Thymus (tissue), 11 donors: Measurements from ENCODE around the gene SLC30A3. TPM values are rescaled to one million over a fixed set of nuclear protein-coding genes. Genes with fewer than 3 reads are reported as not detected.
"Not testable (repeated sequence)": the region's sequence is repeated elsewhere in the genome, so short reads cannot be mapped to it uniquely, and the experiment has no call there.

Experiments used
- DNase-seq, 9 donors: peaks; one replicate each; pipeline ENCODE4 v3.0.0-alpha.2; 2013; ENCODE audit warnings: low spot score in 9 of 9, low read depth in 6 of 9, missing footprints in 1 of 9
- H3K27ac ChIP-seq, 2 donors: one replicate each; pipeline ENCODE4 v1.5.1; 2013; ENCODE audit warnings: control low read depth in 1 of 2, low read depth in 1 of 2, low read length in 1 of 2, mild to moderate bottlenecking in 1 of 2, moderate library complexity in 1 of 2
- H3K27me3 ChIP-seq, 2 donors: one replicate each; pipeline ENCODE4 v1.5.1; 2013; ENCODE audit warnings: low read length in 1 of 2; ENCODE audit not compliant: control insufficient read depth in 2 of 2, insufficient read depth in 1 of 2
- H3K36me3 ChIP-seq, 2 donors: one replicate each; pipeline ENCODE4 v1.5.1; 2013; ENCODE audit warnings: low read length in 1 of 2, mild to moderate bottlenecking in 1 of 2, moderate library complexity in 1 of 2; ENCODE audit not compliant: control insufficient read depth in 2 of 2, insufficient read depth in 2 of 2
- H3K4me1 ChIP-seq, 2 donors: one replicate each; pipeline ENCODE4 v1.5.1; 2013; ENCODE audit warnings: low read length in 2 of 2; ENCODE audit not compliant: control insufficient read depth in 2 of 2, insufficient read depth in 2 of 2
- H3K4me3 ChIP-seq, 2 donors: one replicate each; pipeline ENCODE4 v1.5.1; 2013; ENCODE audit warnings: low read length in 2 of 2, control low read depth in 1 of 2, mild to moderate bottlenecking in 1 of 2
- H3K9me3 ChIP-seq, 2 donors: one replicate each; pipeline ENCODE4 v1.5.1; 2013; ENCODE audit warnings: low read length in 1 of 2, mild to moderate bottlenecking in 1 of 2; ENCODE audit not compliant: control insufficient read depth in 2 of 2, insufficient read depth in 1 of 2
- WGBS: extraction: QIAGEN DNeasy Blood & Tissue Kit; methylation state at CpG from one replicate; pipeline ENCODE4 v1.1.7; 2013; 5-methylcytosine and 5-hydroxymethylcytosine counted together
- polyA plus RNA-seq: library from polyadenylated mRNA; stranded (reverse); fragments of 200-250 nt; gene quantifications from one replicate; pipeline ENCODE4 v1.2.3, GENCODE V29; 2013
- total RNA-seq: library from RNA; stranded (reverse); fragments of 120-200 nt; gene quantifications from one replicate; pipeline ENCODE4 v1.2.4, GENCODE V29; 2013
- donor health status: healthy.

Gene SLC30A3
- total and polyA plus RNA-seq, 2 donors: 0.05 to 0.18 TPM

DNA sequence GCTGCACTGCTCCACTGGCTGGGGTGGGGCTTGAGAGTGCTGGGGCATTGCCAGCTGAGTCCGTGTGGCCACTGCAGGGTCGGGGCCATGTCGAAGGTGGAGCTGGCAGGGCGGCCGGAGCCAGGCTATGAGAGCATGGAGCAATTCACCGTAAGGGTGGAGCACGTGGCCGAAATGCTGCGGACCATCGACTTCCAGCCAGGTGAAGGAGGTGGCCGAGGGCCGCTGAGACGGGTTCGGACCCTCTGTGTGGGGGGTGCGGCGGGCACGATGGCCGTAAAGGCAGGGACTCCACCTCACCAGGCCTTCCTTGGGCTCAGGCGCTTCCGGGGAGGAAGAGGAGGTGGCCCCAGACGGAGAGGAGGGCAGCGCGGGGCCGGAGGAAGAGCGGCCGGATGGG lies 43.3 kb upstream of the SLC30A3 start:
- no peak for DNase-seq
- 42% methylated on average over 26 of the region's 26 CpGs for WGBS
- Histone ChIP-seq H3K4me1 (peaks cover 4 to 10% of the 10 kb centered on the region in 2 donors), H3K36me3 (peaks cover 0 to 9% of the 10 kb centered on the region in 2 donors), H3K4me3 (no peak overlapping the region), H3K27me3 (peaks cover 37 to 52% of the 10 kb centered on the region in 2 donors), H3K27ac (no peak overlapping the region), H3K9me3 (peaks cover 0 to 6% of the 10 kb centered on the region in 2 donors)

DNA sequence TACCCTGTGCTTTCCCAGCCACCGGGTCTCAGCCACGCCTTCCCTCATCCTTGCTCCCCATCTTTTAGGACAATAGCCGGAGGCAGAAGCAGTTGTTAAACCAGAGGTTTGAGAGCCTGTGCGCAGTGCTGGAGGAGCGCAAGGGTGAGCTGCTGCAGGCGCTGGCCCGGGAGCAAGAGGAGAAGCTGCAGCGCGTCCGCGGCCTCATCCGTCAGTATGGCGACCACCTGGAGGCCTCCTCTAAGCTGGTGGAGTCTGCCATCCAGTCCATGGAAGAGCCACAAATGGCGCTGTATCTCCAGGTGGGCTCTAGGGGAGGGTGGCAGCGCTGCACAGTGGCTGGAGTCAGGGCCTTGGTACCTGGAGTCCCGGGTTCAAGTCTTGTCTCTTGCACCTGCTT lies 42.7 kb upstream of the SLC30A3 start:
- H3K9me3 ChIP-seq: peaks cover 0 to 6% of the 10 kb centered on the region in 2 donors
- DNase-seq: no peak
- peaks cover 37 to 52% of the 10 kb centered on the region in 2 donors for H3K27me3 ChIP-seq
- H3K4me1 ChIP-seq: peaks cover 4 to 10% of the 10 kb centered on the region in 2 donors
- peaks cover 0 to 9% of the 10 kb centered on the region in 2 donors for H3K36me3 ChIP-seq
- no peak overlapping the region for H3K4me3 ChIP-seq
- no peak overlapping the region for H3K27ac ChIP-seq
- WGBS: 96% methylated on average over 16 of the region's 16 CpGs

DNA sequence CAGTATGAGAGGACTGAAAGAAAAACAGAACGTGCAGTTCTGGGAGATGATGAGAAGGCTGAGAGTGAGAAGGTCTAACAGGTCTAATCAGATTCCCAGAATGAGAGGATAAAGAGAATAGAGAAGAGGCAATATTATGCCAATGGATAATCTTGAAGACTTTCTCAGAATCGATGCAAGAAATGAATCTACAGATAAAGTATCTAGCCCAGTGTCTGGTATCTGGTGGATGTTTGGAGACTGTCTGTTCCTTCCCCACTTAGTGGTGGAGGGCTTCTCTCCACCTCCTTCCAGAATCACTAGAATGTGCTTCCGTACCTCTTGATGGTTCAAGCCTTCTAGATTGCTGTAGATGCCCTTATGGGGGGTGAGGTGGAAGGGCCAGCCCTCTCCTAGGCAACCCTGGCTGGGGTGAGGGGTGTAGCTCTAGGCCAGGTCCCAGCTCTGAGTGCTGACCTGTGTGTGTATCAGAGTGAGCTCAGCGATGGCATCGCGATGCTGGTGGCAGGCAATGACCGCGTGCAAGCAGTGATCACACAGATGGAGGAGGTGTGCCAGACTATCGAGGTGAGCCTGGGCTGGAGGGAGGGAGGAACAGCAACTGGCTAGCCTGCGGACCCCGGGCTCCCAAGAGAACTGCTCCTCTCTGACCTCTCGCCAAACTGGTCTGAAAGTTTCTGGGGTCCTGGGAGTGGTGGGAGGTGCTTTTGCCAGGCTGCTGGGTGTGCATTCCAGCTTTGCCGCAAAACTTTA lies 41.8 kb upstream of the SLC30A3 start:
- Histone ChIP-seq H3K36me3 (peaks cover 0 to 7% of the 10 kb centered on the region in 2 donors), H3K27ac (no peak overlapping the region), H3K4me1 (peaks cover 4 to 10% of the 10 kb centered on the region in 2 donors), H3K27me3 (peaks cover 37 to 51% of the 10 kb centered on the region in 2 donors), H3K4me3 (no peak overlapping the region), H3K9me3 (peaks cover 0 to 6% of the 10 kb centered on the region in 2 donors)
- WGBS: 95% methylated on average over 13 of the region's 13 CpGs
- DNase-seq: no peak

DNA sequence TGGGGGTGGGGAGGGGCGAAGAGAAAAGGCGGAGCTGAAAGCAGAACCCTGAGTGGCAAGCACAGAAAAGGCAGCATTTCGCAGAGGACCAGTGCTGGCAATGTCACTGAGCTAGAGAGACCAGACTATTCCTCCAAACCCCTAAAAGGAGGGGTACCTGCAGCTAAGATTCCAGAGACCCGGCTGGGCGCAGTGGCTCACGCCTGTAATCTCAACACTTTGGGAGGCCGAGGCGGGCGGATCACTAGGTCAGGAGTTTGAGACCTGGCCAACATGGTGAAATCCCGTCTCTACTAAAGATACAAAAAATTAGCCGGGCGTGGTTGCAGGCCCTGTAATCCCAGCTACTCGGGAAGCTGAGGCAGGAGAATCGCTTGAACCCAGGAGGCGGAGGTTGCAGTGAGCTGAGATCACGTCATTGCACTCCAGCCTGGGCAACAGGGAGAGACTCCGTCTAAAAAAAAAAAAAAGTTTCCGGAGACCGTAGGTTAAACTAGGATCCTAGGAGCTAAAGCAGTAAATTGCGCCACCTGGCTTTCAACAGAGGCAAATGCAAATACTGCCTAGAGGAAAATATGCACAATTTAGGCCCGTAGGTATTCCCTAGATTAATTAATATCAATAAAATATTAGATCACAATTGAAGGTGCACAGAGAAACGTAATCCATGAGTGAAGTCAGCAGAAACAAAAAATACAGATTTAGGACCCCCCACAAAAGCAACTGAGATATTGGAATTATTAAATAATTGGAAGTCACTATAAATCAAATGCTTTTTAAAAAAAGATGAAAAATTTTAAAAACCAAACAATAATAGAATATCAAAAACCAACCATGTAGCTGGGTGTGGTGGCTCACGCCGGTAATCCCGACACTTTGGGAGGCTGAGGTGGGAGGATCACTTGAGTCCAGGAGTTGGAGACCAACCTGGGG lies 40.5 kb upstream of the SLC30A3 start:
- Histone ChIP-seq H3K9me3 (peaks cover 0 to 6% of the 10 kb centered on the region in 2 donors), H3K27me3 (peaks cover 35 to 48% of the 10 kb centered on the region in 2 donors), H3K4me1 (peaks cover 4 to 10% of the 10 kb centered on the region in 2 donors), H3K27ac (no peak overlapping the region), H3K36me3 (peaks cover 0 to 2% of the 10 kb centered on the region in 2 donors), H3K4me3 (peak overlapping the region; percentile 8 to 30)
- 35% methylated on average over 25 of the region's 25 CpGs for WGBS
- peak in 6 of 9 donors; percentile 22 to 68 (median 38) for DNase-seq

DNA sequence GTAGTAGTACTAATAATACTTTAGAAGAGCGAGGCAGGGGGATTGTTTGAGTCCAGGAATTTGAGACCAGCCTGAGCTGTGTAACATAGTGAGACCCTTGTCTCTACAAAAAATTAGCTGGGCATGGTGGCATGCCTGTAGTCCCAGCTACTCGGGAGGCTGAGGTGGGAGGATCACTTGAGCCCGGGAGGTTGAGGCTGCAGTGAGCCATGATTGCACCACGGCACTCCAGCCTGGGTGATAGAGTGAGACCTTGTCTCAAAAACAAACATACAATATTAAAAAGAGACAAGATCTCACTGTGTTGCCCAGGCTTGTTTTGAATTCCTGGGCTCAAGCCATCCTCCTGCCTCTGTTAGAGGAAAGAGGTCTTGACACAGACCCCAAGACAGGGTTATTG lies 37.8 kb upstream of the SLC30A3 start:
- H3K36me3 ChIP-seq, H3K9me3 ChIP-seq, DNase-seq, H3K27ac ChIP-seq, H3K4me3 ChIP-seq, H3K4me1 ChIP-seq: not testable (repeated sequence)
- peaks cover 9 to 27% of the 10 kb centered on the region in 2 donors for H3K27me3 ChIP-seq
- WGBS: 93% methylated on average over 4 of the region's 4 CpGs

DNA sequence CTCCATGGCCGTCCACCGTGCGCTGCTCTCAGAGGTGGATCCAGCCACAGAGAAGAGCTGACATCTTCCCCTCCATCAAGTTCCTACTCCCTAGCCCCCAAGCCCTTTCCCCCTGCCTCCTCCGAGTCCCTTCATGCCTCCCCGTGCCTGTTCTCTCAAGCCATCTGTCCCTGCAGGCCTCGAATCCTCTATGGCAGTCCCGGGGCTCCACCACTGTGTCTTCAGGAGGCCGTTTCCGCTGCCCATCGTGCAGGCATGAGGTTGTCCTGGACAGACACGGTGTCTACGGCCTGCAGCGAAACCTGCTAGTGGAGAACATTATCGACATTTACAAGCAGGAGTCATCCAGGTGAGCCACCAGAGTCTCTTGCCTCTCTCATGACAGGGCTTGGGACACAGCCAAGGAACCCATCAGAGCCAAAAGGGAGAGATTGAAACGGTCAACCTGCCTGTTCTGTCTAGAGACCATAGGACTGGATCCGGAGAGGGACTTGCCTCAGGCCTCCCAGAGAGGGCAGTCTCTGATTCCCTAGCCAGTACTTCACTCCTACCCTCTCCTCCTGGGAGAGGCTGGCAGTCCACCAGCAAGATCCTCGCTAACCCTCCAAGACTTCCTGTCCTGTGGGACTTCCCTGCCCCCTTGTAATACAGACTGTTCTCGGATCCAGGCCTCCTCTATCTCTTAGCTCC lies 35.7 kb upstream of the SLC30A3 start:
- 93% methylated on average over 18 of the region's 18 CpGs for WGBS
- no peak for DNase-seq
- H3K36me3 ChIP-seq: no peaks in the 10 kb centered on the region
- H3K4me3 ChIP-seq: no peak overlapping the region
- peaks cover 0 to 12% of the 10 kb centered on the region in 2 donors for H3K27me3 ChIP-seq
- no peak overlapping the region for H3K27ac ChIP-seq
- H3K9me3 ChIP-seq: no peaks in the 10 kb centered on the region
- H3K4me1 ChIP-seq: peaks cover 0 to 3% of the 10 kb centered on the region in 2 donors

DNA sequence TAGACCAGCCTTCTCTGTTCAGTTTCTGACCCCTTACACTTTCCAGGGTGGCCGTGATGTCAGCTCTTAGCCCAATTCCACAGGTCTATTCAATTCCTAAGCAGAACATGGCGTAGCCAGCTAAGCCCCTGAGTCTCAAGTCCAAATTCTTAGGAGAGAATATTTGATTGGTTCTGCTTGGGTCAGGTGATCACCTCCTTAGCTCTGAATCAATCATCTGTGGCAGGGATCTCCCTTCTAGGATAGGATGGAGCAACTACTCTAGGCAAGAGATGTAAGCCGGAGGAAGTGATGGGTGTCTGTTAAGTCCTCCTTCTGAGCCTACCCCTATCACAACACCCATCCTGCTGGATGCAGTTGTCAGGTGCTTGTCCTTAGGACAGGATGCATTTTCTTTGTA lies 34.3 kb upstream of the SLC30A3 start:
- H3K27me3 ChIP-seq: peaks cover 0 to 13% of the 10 kb centered on the region in 2 donors
- no peak overlapping the region for H3K4me3 ChIP-seq
- WGBS: 96% methylated on average over 3 of the region's 3 CpGs

DNA sequence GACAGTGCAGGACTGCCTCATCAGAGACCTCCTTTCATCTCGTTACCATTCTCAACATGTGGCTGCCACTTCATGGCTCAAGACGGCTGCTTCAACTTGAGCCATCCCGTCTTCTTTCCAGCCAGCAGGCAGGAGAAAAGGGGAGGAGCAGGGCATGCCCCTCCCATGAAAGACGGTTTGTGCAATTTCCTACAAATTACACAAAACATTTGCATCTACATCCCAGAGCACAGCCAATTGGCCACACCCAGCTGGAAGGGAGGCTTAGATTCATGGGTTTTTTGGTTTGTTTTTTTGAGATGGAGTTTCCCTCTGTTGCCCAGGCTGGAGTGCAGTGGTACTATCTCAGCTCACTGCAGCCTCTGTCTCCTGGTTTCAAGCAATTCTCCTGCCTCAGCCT lies 33.6 kb upstream of the SLC30A3 start:
- peaks cover 0 to 19% of the 10 kb centered on the region in 2 donors for H3K27me3 ChIP-seq
- WGBS: 91% methylated on average over 4 of the region's 4 CpGs
- H3K9me3 ChIP-seq: no peaks in the 10 kb centered on the region
- no peak for DNase-seq
- H3K36me3 ChIP-seq: no peaks in the 10 kb centered on the region
- H3K27ac ChIP-seq: no peak overlapping the region
- no peak overlapping the region for H3K4me3 ChIP-seq
- H3K4me1 ChIP-seq: no peaks in the 10 kb centered on the region

More for the DNA sequence above, 34.3 kb upstream of the SLC30A3 start:
- no peaks in the 10 kb centered on the region for H3K36me3 ChIP-seq
- H3K9me3 ChIP-seq: no peaks in the 10 kb centered on the region
- DNase-seq: no peak
- no peak overlapping the region for H3K27ac ChIP-seq
- no peaks in the 10 kb centered on the region for H3K4me1 ChIP-seq
